Ureter (tissue), 1 donor: ENCODE data around the gene KANSL2. TPM values are rescaled to one million over a fixed set of nuclear protein-coding genes. Genes with fewer than 3 reads are reported as not detected.
A peak's percentile ranks its signal among the peaks of the same experiment; 100 is the strongest.
"Not testable (repeated sequence)": the region's sequence is repeated elsewhere in the genome, so short reads cannot be mapped to it uniquely, and the experiment has no call there.

Source experiments
- DNase-seq: peaks from one replicate; pipeline ENCODE4 v3.0.0-alpha.2; 2020; ENCODE audit warnings: low spot score
- total RNA-seq: library from RNA; stranded (reverse); gene quantifications from one replicate; pipeline ENCODE4 v1.2.4, GENCODE V29; 2023
- donor health status: DM: yes; HTN: yes; CAD: no.

KANSL2 gene
- total RNA-seq, 1 donor from 2014 or later, result 34.0 TPM

GRCh38 chr12:48686037-48686595 is 4.1 kb upstream of the KANSL2 start:
- no peak for DNase-seq

GRCh38 chr12:48683534-48683933 is 1.5 kb upstream of the KANSL2 start:
- DNase-seq, result no peak

GRCh38 chr12:48682927-48683326 is 889 bp upstream of the KANSL2 start:
- no peak for DNase-seq

GRCh38 chr12:48682533-48682905 is 481 bp upstream of the KANSL2 start:
- DNase-seq, result not testable (repeated sequence)

GRCh38 chr12:48681399-48681709 is 684 bp downstream of the KANSL2 start:
- no peak for DNase-seq

- no peak for DNase-seq
These were observed 1.2 kb downstream of the KANSL2 start for GRCh38 chr12:48680861-48681260.

GRCh38 chr12:48678551-48679185 is 3.4 kb downstream of the KANSL2 start:
- no peak for DNase-seq

GRCh38 chr12:48671231-48671856 is 10.7 kb downstream of the KANSL2 start:
- DNase-seq, result no peak

GRCh38 chr12:48668996-48669395 is 13.0 kb downstream of the KANSL2 start:
- DNase-seq, result no peak

GRCh38 chr12:48659863-48660262 is 22.2 kb downstream of the KANSL2 start:
- no peak for DNase-seq

GRCh38 chr12:48651681-48652080 is 30.4 kb downstream of the KANSL2 start:
- no peak for DNase-seq

- not testable (repeated sequence) for DNase-seq
These were observed 36.7 kb downstream of the KANSL2 start for GRCh38 chr12:48645354-48645753.

- DNase-seq, result no peak
These were observed 39.0 kb downstream of the KANSL2 start for GRCh38 chr12:48643011-48643410.

GRCh38 chr12:48641752-48642555 is 40.1 kb downstream of the KANSL2 start:
- DNase-seq, result not testable (repeated sequence)

GRCh38 chr12:48640854-48641253 is 41.2 kb downstream of the KANSL2 start:
- DNase-seq, result no peak

- no peak for DNase-seq
These were observed 41.6 kb downstream of the KANSL2 start for GRCh38 chr12:48640428-48640827.

- no peak for DNase-seq
These were observed 51.0 kb downstream of the KANSL2 start for GRCh38 chr12:48631071-48631470.

GRCh38 chr12:48630346-48630745 is 51.7 kb downstream of the KANSL2 start:
- DNase-seq, result no peak

GRCh38 chr12:48629541-48629940 is 52.5 kb downstream of the KANSL2 start:
- DNase-seq, result no peak

- no peak for DNase-seq
These were observed 54.5 kb downstream of the KANSL2 start for GRCh38 chr12:48627556-48627955.

GRCh38 chr12:48622997-48623396 is 59.0 kb downstream of the KANSL2 start:
- DNase-seq, result not testable (repeated sequence)

- DNase-seq, result peak; percentile 78
These were observed 63.5 kb downstream of the KANSL2 start for GRCh38 chr12:48618541-48618940.

GRCh38 chr12:48615681-48616080 is 66.4 kb downstream of the KANSL2 start:
- no peak for DNase-seq
